Left colon (tissue), 2 donors: Measurements from ENCODE around the gene CRX. TPM values are rescaled to one million over a fixed set of nuclear protein-coding genes. Genes with fewer than 3 reads are reported as not detected.
"Not testable (repeated sequence)": the region's sequence is repeated elsewhere in the genome, so short reads cannot be mapped to it uniquely, and the experiment has no call there.

Experiments
- ATAC-seq: fragments of 200-7000 bp; cut with Tn5 transposase; one replicate; pipeline ENCODE4 v1.9.1; 2020; ENCODE audit warnings: mild to moderate bottlenecking, moderate library complexity
- DNase-seq, 2 donors: peaks; one replicate each; pipeline ENCODE4 v3.0.0-alpha.2; 2020
- intact Hi-C, 2 donors: fragments of 100-400 bp; cut with DNase I in 1 of 2; cut with micrococcal nuclease in 1 of 2; formaldehyde crosslinking; loops; one replicate each; pipeline versions ENCODE4 v1.11.2 to v1.14.0; 2022; cut with DNase I, micrococcal nuclease
- long read RNA-seq: library from polyadenylated mRNA; unstranded; transcript quantifications from one replicate; pipeline ENCODE4 v2.0.0, GENCODE V29; 2021
- total RNA-seq, 2 donors: library from RNA; stranded (reverse); fragmentation: NEBNext Ultra II Directional; extraction: Animal tissue kit (Norgen Biotek cat#: 25700); gene quantifications; one replicate each; pipeline ENCODE4 v1.2.1, GENCODE V29; 2021
- donor health status: DM: no; HTN: no; CAD: no.
- donor health status: DM: yes; HTN: yes; CAD: no.

CRX gene
- total RNA-seq: not detected
- long read RNA-seq: 0 reads

- no peak for DNase-seq
- intact Hi-C loops: no loop called here
- no peak for ATAC-seq
Measured at GRCh38 chr19:47821460-47822020, at the start of gene CRX. Gene CRX, plus strand, starts transcription at chr19:47821937. Its CDS starts 12,507 bp downstream, at chr19:47834444.

GRCh38 chr19:47776568-47776967, 45.2 kb upstream of the CRX start:
- peak; percentile 66 for ATAC-seq
- no peak for DNase-seq
- intact Hi-C loops: no loop called here

GRCh38 chr19:47777245-47778048, 44.3 kb upstream of the CRX start:
- intact Hi-C loops: not testable (repeated sequence)
- DNase-seq: peak; percentile 59 to 62

GRCh38 chr19:47778049-47778953, 43.4 kb upstream of the CRX start, which contains the start of gene SELENOW:
Gene SELENOW, plus strand, starts transcription at chr19:47778703. Its CDS starts 83 bp downstream, at chr19:47778786.
- DNase-seq (peak; percentile 81 to 88), ATAC-seq (peak; percentile 79)
- intact Hi-C loops: no loop called here

More at GRCh38 chr19:47777245-47778048, 44.3 kb upstream of the CRX start:
- ATAC-seq: peak; percentile 58

- DNase-seq: peak; percentile 52 to 65
- ATAC-seq: peak; percentile 20
Measured at GRCh38 chr19:47778954-47779351, 42.8 kb upstream of the CRX start.

GRCh38 chr19:47779524-47780214, 42.1 kb upstream of the CRX start:
- intact Hi-C loops: no loop called here
- DNase-seq (peak; percentile 51 to 65), ATAC-seq (no peak)

More at GRCh38 chr19:47778954-47779351, 42.8 kb upstream of the CRX start:
- intact Hi-C loops: no loop called here

GRCh38 chr19:47780215-47780551, 41.6 kb upstream of the CRX start:
- intact Hi-C loops: no loop called here
- ATAC-seq (no peak), DNase-seq (no peak)

- ATAC-seq: no peak
- intact Hi-C loops: no loop called here
- no peak for DNase-seq
Measured at GRCh38 chr19:47781590-47782262, 40.0 kb upstream of the CRX start.

- ATAC-seq: no peak
- no peak for DNase-seq
- intact Hi-C loops: no loop called here
Measured at GRCh38 chr19:47786566-47786965, 35.2 kb upstream of the CRX start.

GRCh38 chr19:47787307-47787706, 34.4 kb upstream of the CRX start:
- ATAC-seq, DNase-seq, intact Hi-C loops: not testable (repeated sequence)

- DNase-seq, ATAC-seq, intact Hi-C loops: not testable (repeated sequence)
Measured at GRCh38 chr19:47789811-47790210, 31.9 kb upstream of the CRX start.

- DNase-seq (peak; percentile 70 to 92), ATAC-seq (peak; percentile 74)
- intact Hi-C loops: no loop called here
Measured at GRCh38 chr19:47790398-47790814, 31.3 kb upstream of the CRX start.

GRCh38 chr19:47792616-47793015, 29.1 kb upstream of the CRX start:
- ATAC-seq (no peak), DNase-seq (no peak)
- intact Hi-C loops: no loop called here

GRCh38 chr19:47794526-47794925, 27.2 kb upstream of the CRX start:
- no peak for DNase-seq
- no peak for ATAC-seq
- intact Hi-C loops: no loop called here

- ATAC-seq: no peak
- intact Hi-C loops: no loop called here
Measured at GRCh38 chr19:47796785-47797184, 25.0 kb upstream of the CRX start.

GRCh38 chr19:47797996-47798903, 23.5 kb upstream of the CRX start:
- DNase-seq (no peak), ATAC-seq (no peak)
- intact Hi-C loops: no loop called here

More at GRCh38 chr19:47796785-47797184, 25.0 kb upstream of the CRX start:
- no peak for DNase-seq

GRCh38 chr19:47798904-47799266, 22.9 kb upstream of the CRX start:
- intact Hi-C loops: no loop called here

More at GRCh38 chr19:47798904-47799266, 22.9 kb upstream of the CRX start:
- no peak for DNase-seq
- no peak for ATAC-seq
